Measurements from ENCODE around the gene DEFB132. TPM values are rescaled to one million over a fixed set of nuclear protein-coding genes. Genes with fewer than 3 reads are reported as not detected.
A peak's percentile ranks its signal among the peaks of the same experiment; 100 is the strongest.

The DEFB132 gene
- total and polyA plus RNA-seq, 2 of the 13 experiments (the other 11 are each of a cell fraction or from before 2014, with no cell fraction given), result not detected

DNA sequence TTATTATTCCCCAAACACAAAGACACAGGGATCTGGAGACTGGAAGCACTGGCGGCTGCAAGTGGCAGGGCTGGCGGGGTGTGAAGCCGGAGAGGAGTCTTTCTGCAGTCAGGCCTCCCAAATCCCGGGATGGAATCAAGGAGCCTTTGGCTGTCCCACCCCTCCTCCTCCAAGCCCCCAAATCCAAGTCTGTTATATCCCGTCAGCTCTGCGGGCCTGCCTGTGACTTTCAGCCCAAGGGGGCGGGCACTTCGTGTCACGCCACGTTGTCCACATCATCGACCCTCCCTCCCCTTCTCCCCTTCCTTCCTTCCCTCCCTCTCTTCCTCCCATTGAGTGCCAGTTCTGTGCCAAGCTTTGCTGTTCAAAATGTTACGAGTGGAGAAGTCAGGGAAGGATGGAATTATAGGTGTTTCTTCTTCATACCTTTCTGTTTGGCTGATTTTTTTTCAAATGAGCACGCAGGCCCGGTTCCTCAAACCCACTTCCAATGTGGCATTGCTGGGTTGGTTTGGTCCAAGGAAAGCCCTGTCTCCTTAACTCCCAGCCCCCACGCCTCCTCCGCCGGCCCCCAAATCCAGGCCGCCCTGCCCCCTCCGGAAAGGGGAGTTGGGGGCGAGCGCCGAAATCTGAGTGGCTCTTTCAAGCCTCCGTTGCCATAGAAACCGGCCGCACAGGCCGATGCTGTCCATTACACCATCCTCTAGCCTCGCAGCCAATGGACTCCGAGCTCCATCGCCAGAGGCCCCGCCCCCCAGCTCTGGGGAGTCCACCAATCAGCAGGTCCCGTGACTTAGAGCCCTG is 52.5 kb downstream of the DEFB132 start (continued):
- TF ChIP-seq RARG (CRISPR knock-in tag; IDR thresholded peaks at IDR 0.05; ENCODE audit: low read depth) (no peak; the same call in 1 of the 2 replicates), ZNF326 (CRISPR knock-in tag; IDR thresholded peaks at IDR 0.05; ENCODE audit: borderline replicate concordance) (no peak), ZNF816 (CRISPR knock-in tag; IDR thresholded peaks at IDR 0.05; ENCODE audit: borderline replicate concordance) (peak; percentile 90), MEIS2 (CRISPR knock-in tag; IDR thresholded peaks at IDR 0.05) (no peak; the same call in 1 of the 2 replicates), ZSCAN21 (CRISPR knock-in tag; IDR thresholded peaks at IDR 0.05; ENCODE audit: borderline replicate concordance) (peak; percentile 19; the same call in 1 of the 2 replicates), PRPF4 (IDR thresholded peaks at IDR 0.05; ENCODE audit: low read depth, low read length, poor library complexity, severe bottlenecking) (no peak), ISX (CRISPR knock-in tag; conservative IDR thresholded peaks at IDR 0.05) (no peak), ZNF605 (CRISPR knock-in tag; IDR thresholded peaks at IDR 0.05) (0 out of 2 replicates have a peak, but pooled peaks have one; percentile 28), ZFP36L2 (CRISPR knock-in tag; IDR thresholded peaks at IDR 0.05) (no peak), ETV6 (CRISPR knock-in tag; conservative IDR thresholded peaks at IDR 0.05) (no peak; the same call in 1 of the 2 replicates), ZFP36L1 (CRISPR knock-in tag; IDR thresholded peaks at IDR 0.05) (peak; percentile 63; the same call in 1 of the 2 replicates), FOXK1 (CRISPR knock-in tag; IDR thresholded peaks at IDR 0.05; ENCODE audit: borderline replicate concordance, low read depth) (no peak; the same call in 1 of the 2 replicates), HOXA7 (CRISPR knock-in tag; IDR thresholded peaks at IDR 0.05) (no peak)
- TF ChIP-seq, protein P1, sequence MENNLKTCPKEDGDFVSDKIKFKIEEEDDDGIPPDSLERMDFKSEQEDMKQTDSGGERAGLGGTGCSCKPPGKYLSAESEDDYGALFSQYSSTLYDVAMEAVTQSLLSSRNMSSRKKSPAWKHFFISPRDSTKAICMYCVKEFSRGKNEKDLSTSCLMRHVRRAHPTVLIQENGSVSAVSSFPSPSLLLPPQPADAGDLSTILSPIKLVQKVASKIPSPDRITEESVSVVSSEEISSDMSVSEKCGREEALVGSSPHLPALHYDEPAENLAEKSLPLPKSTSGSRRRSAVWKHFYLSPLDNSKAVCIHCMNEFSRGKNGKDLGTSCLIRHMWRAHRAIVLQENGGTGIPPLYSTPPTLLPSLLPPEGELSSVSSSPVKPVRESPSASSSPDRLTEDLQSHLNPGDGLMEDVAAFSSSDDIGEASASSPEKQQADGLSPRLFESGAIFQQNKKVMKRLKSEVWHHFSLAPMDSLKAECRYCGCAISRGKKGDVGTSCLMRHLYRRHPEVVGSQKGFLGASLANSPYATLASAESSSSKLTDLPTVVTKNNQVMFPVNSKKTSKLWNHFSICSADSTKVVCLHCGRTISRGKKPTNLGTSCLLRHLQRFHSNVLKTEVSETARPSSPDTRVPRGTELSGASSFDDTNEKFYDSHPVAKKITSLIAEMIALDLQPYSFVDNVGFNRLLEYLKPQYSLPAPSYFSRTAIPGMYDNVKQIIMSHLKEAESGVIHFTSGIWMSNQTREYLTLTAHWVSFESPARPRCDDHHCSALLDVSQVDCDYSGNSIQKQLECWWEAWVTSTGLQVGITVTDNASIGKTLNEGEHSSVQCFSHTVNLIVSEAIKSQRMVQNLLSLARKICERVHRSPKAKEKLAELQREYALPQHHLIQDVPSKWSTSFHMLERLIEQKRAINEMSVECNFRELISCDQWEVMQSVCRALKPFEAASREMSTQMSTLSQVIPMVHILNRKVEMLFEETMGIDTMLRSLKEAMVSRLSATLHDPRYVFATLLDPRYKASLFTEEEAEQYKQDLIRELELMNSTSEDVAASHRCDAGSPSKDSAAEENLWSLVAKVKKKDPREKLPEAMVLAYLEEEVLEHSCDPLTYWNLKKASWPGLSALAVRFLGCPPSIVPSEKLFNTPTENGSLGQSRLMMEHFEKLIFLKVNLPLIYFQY (CRISPR knock-in tag; IDR thresholded peaks at IDR 0.05; ENCODE audit: borderline replicate concordance), result no peak
- TF ChIP-seq, protein P2, sequence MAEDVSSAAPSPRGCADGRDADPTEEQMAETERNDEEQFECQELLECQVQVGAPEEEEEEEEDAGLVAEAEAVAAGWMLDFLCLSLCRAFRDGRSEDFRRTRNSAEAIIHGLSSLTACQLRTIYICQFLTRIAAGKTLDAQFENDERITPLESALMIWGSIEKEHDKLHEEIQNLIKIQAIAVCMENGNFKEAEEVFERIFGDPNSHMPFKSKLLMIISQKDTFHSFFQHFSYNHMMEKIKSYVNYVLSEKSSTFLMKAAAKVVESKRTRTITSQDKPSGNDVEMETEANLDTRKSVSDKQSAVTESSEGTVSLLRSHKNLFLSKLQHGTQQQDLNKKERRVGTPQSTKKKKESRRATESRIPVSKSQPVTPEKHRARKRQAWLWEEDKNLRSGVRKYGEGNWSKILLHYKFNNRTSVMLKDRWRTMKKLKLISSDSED (CRISPR knock-in tag; IDR thresholded peaks at IDR 0.05), result no peak
- TF ChIP-seq, protein P3, sequence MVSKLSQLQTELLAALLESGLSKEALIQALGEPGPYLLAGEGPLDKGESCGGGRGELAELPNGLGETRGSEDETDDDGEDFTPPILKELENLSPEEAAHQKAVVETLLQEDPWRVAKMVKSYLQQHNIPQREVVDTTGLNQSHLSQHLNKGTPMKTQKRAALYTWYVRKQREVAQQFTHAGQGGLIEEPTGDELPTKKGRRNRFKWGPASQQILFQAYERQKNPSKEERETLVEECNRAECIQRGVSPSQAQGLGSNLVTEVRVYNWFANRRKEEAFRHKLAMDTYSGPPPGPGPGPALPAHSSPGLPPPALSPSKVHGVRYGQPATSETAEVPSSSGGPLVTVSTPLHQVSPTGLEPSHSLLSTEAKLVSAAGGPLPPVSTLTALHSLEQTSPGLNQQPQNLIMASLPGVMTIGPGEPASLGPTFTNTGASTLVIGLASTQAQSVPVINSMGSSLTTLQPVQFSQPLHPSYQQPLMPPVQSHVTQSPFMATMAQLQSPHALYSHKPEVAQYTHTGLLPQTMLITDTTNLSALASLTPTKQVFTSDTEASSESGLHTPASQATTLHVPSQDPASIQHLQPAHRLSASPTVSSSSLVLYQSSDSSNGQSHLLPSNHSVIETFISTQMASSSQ (IDR thresholded peaks at IDR 0.05; ENCODE audit: low read depth), result no peak
- TF ChIP-seq, protein P3 (CRISPR knock-in tag; IDR thresholded peaks at IDR 0.05; ENCODE audit: borderline replicate concordance), result peak; percentile 30; the same call in 1 of the 2 replicates

Data from HepG2 (cell line).